Stimulated activated naive B cell treated with anti-CD40 and anti-IgM and Interleukin-4, amounts not matched to agents 10 μg/mL and 1 μg/mL and 100 μg/mL, for 72 hours (primary cell): Measurements from ENCODE around the gene NCDN.

Experiments used
- ATAC-seq, 2 donors: fragments of 150-1000 bp; cut with Tn5 transposase; replicated peaks; 2 replicates each; pipeline ENCODE4 v1.10.0; 2021; ENCODE audit warnings: moderate library complexity in 1 of 2
- DNase-seq: peaks from one replicate; pipeline ENCODE4 v3.0.0; 2021
- H3K27ac Mint-ChIP-seq: one replicate; pipeline ENCODE4 v1.8.0; 2022; ENCODE audit warnings: mild to moderate bottlenecking, mixed read lengths
- H3K27me3 Mint-ChIP-seq, 2 donors: one replicate each; pipeline ENCODE4 v1.8.0; 2022; ENCODE audit warnings: mixed read lengths in 2 of 2
- H3K36me3 Mint-ChIP-seq, 2 donors: one replicate each; pipeline ENCODE4 v1.8.0; 2022; ENCODE audit warnings: mixed read lengths in 2 of 2, mild to moderate bottlenecking in 1 of 2
- H3K4me1 Mint-ChIP-seq, 2 donors: one replicate each; pipeline ENCODE4 v1.8.0; 2022; ENCODE audit warnings: mixed read lengths in 2 of 2, mild to moderate bottlenecking in 1 of 2
- H3K4me3 Mint-ChIP-seq, 2 donors: one replicate each; pipeline ENCODE4 v1.8.0; 2022; ENCODE audit warnings: mild to moderate bottlenecking in 2 of 2, mixed read lengths in 2 of 2, moderate library complexity in 1 of 2
- H3K9me3 Mint-ChIP-seq, 2 donors: one replicate each; pipeline ENCODE4 v1.8.0; 2022; ENCODE audit warnings: mixed read lengths in 2 of 2, mild to moderate bottlenecking in 1 of 2

The NCDN gene

DNA sequence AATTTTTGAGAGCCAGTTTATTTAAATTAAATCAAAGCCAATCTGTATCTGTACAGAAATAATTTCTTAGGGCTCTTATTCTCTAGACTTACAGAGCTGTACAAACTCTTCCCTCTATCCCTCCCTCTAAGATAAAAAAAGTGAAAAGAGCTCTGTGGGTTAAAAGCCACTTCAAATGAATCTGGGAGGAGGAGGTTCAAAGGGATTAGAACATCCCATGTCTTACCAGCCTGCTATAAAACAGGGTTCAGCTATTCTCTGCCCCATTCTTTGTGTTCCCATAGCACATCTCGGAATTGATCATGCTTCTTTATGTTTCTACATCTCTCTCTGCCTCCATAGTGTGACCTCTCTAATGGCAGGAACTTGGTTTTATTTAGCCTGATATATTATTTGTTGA lies 19.8 kb upstream of the NCDN start:
- peaks cover 27 to 33% of the 10 kb centered on the region in 2 donors for H3K36me3 Mint-ChIP-seq
- H3K27me3 Mint-ChIP-seq, result no peaks in the 10 kb centered on the region
- peaks cover 0 to 3% of the 10 kb centered on the region in 2 donors for H3K9me3 Mint-ChIP-seq
- ATAC-seq, result no peak
- no peak overlapping the region for H3K4me3 Mint-ChIP-seq
- no peak for DNase-seq
- H3K27ac Mint-ChIP-seq, result no peak overlapping the region
- peaks cover 22 to 48% of the 10 kb centered on the region in 2 donors for H3K4me1 Mint-ChIP-seq

DNA sequence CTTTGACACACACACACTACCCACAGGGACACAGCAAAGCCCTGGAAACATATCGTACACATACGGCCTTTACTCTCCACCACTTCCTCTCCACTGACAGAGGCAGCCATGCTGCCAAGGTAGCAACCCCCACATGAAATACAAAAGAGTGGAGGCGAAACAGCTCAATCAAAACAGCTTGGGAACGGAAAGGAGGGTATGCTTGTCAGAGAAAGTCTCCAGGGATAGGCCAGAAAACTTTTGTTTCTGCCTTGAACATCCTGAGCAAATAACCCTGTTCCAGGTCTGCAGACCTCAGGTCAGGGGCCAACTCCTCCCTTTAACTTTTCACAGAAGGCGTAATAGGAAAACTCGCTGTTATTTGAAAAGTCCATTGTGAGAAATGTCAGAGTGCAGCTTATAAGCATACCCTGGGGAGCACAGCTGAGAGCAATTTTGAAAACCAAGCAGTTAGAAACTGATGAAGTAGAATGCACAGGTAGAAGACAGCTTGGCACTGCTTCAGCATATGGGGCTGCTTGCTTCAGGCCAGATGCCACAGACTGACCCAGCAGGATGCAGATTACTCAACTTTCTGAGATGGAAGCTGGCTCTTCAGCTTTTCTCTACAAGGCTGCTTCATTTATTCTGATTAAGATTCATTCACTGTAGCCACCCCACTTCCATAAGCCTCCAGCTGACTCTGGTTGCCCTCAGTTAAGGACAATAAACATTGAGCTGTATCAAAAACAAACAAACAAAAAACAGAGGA lies 18.4 kb upstream of the NCDN start:
- Mint-ChIP-seq H3K4me3 (peak overlapping the region; percentile 23 to 41), H3K36me3 (peaks cover 29 to 38% of the 10 kb centered on the region in 2 donors), H3K4me1 (peaks cover 21 to 50% of the 10 kb centered on the region in 2 donors), H3K9me3 (peaks cover 0 to 3% of the 10 kb centered on the region in 2 donors), H3K27me3 (no peaks in the 10 kb centered on the region), H3K27ac (peak overlapping the region; percentile 88)
- DNase-seq (no peak), ATAC-seq (peak; percentile 71 to 76)

DNA sequence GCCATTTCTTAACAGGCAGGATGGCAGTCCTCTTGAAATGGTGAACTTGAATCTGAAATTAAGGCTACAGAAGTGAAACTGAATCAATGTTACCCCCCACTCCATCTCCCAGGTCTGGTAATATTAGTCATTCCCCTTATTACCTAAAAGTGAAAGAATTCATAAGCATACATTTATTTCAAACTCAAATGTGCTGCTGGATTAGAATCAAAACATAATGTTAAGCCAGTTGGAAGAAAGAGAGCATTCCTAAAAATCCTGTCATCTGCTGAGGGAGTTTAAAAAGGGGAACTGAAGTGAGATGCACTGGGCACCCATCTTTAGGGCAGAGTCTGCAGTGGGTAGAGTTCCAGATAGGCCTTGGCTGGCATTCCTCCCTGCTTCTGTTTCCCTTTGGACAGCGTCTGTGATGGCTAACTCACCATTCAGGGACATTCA lies 17.8 kb upstream of the NCDN start:
- Mint-ChIP-seq H3K4me3 (peak overlapping the region in 1 of 2 donors; percentile 23), H3K4me1 (peaks cover 21 to 51% of the 10 kb centered on the region in 2 donors), H3K27ac (peak overlapping the region; percentile 88), H3K36me3 (peaks cover 28 to 37% of the 10 kb centered on the region in 2 donors), H3K27me3 (no peaks in the 10 kb centered on the region), H3K9me3 (peaks cover 0 to 3% of the 10 kb centered on the region in 2 donors)
- ATAC-seq, result peak; percentile 75 to 79
- no peak for DNase-seq

- H3K27ac Mint-ChIP-seq, result peak overlapping the region; percentile 39
- H3K9me3 Mint-ChIP-seq, result peaks cover 0 to under 1% of the 10 kb centered on the region in 2 donors
- H3K27me3 Mint-ChIP-seq, result no peaks in the 10 kb centered on the region
- H3K36me3 Mint-ChIP-seq, result peaks cover 38 to 55% of the 10 kb centered on the region in 2 donors
- no peak overlapping the region for H3K4me3 Mint-ChIP-seq
- ATAC-seq (peak; percentile 67 to 73), DNase-seq (no peak)
- peaks cover 20 to 56% of the 10 kb centered on the region in 2 donors for H3K4me1 Mint-ChIP-seq
These were observed 12.6 kb upstream of the NCDN start for GRCh38 chr1:35544976-35545375.

DNA sequence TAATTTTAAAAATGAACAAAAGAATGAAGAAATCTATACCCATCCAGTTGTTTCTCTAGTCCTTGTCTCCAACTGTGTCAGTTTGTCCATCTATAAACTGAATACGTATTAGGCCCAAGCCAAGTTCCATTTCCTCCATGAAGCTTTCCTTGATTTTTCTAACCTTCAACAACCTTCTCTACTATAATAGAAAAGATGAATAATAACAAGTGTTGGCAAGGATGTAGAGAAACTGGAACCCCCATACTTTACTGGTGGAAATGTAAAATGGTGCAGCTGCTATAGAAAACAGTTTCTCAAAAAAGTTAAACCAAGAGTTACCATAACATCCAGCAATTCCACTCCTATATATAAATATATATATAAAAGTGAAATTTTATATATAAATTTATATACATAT lies 11.0 kb upstream of the NCDN start:
- Mint-ChIP-seq H3K27ac (no peak overlapping the region), H3K36me3 (peaks cover 27 to 43% of the 10 kb centered on the region in 2 donors), H3K4me1 (peaks cover 13 to 46% of the 10 kb centered on the region in 2 donors), H3K27me3 (no peaks in the 10 kb centered on the region), H3K4me3 (no peak overlapping the region), H3K9me3 (no peaks in the 10 kb centered on the region)
- no peak for DNase-seq
- no peak for ATAC-seq

DNA sequence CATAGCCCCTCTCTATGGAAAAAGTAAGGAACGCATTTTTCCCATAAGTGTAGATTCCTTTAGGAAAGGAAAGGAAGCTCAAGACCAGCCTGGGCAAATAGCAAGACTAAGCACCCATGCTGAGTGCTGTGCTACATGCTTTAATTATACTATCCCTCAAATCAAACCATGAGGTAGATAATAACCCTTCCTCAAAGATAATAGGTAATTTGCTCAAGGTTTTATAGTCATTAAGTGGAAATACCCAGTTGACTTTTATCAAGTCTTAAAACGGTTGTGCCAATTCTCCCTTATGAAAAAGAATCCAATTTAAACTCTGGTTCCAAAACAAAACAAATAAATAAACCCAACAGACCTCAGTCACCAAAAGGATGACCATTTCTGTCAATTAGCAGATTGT lies 3.7 kb upstream of the NCDN start:
- ATAC-seq (no peak), DNase-seq (no peak)
- H3K36me3 Mint-ChIP-seq, result peaks cover 16 to 19% of the 10 kb centered on the region in 2 donors
- no peak overlapping the region for H3K4me3 Mint-ChIP-seq
- H3K27me3 Mint-ChIP-seq, result no peaks in the 10 kb centered on the region
- H3K9me3 Mint-ChIP-seq, result no peaks in the 10 kb centered on the region
- peaks cover 28 to 43% of the 10 kb centered on the region in 2 donors for H3K4me1 Mint-ChIP-seq
- no peak overlapping the region for H3K27ac Mint-ChIP-seq

GRCh38 chr1:35554266-35555211 lies 3.1 kb upstream of the NCDN start:
- peaks cover 17 to 19% of the 10 kb centered on the region in 2 donors for H3K36me3 Mint-ChIP-seq
- no peaks in the 10 kb centered on the region for H3K9me3 Mint-ChIP-seq
- no peaks in the 10 kb centered on the region for H3K27me3 Mint-ChIP-seq
- H3K4me1 Mint-ChIP-seq, result peaks cover 32 to 46% of the 10 kb centered on the region in 2 donors
- DNase-seq (no peak), ATAC-seq (no peak)
- no peak overlapping the region for H3K4me3 Mint-ChIP-seq
- H3K27ac Mint-ChIP-seq, result no peak overlapping the region

DNA sequence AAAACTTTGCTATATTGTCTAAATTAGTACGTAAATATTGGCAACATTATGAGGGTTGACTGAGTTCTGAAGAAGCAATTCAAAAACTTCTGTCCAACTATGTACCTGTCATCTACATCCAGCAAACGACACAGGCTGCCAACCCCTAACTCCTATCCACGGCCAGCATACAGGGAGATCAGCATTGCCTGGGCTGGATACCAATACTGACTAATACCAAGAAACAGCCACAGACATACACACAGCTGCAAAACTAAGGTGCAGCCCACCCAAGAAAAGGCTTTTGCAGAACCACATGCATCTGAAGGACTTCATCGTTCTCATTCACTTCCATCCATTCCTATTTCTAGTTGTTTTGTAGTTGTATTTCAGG lies 2.4 kb upstream of the NCDN start:
- Mint-ChIP-seq H3K4me3 (peak overlapping the region in 1 of 2 donors; percentile 4), H3K9me3 (no peaks in the 10 kb centered on the region), H3K27ac (no peak overlapping the region), H3K4me1 (peaks cover 35 to 50% of the 10 kb centered on the region in 2 donors), H3K27me3 (no peaks in the 10 kb centered on the region), H3K36me3 (peaks cover 19 to 20% of the 10 kb centered on the region in 2 donors)
- no peak for ATAC-seq
- no peak for DNase-seq

DNA sequence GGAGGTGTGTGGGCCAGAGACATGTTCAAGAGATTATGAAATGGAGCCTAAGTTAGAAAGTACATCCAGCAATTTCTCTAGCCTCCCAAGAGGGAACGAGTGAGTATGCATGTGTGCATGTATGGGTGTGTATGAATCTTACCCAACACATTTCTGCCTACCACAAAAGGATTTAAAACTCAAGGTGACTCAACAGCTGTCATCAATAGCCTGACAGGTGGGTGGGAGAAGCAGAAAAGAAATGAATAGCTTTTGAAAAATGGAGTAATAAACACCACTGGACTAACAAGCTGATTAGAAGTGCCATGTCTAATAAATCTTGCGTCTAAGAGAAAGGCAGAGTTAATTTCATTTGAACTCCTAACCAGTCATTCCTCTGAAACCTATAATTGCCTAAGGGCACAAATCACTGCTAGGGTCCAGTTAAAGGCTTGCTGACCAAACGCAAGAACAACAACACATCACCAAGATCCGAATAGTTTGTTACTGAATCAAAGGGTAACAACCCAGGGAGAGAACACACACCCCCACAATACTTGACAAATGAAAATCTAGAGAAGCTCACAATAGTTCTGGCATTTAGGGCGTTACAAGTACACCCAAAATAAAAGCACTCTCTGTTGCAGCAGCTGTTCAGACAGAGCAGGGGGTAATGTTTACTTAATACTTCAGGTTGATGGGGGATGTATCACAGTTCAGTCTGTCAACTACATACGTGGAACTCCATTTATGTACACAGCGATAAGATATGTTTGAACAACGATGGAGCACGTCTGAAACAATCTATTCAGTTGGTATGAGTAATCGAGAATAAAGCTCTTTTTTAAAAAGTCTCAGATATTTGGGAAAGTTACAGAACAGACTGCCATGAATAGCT lies 1.8 kb upstream of the NCDN start:
- Mint-ChIP-seq H3K4me1 (peaks cover 35 to 50% of the 10 kb centered on the region in 2 donors), H3K27me3 (no peaks in the 10 kb centered on the region), H3K9me3 (no peaks in the 10 kb centered on the region), H3K36me3 (peaks cover 19 to 20% of the 10 kb centered on the region in 2 donors), H3K27ac (peak overlapping the region; percentile 37), H3K4me3 (peak overlapping the region; percentile 92 to 99)
- no peak for DNase-seq
- ATAC-seq, result no peak

- Mint-ChIP-seq H3K27ac (peak overlapping the region; percentile 37), H3K27me3 (no peaks in the 10 kb centered on the region), H3K9me3 (no peaks in the 10 kb centered on the region), H3K36me3 (peaks cover 19 to 20% of the 10 kb centered on the region in 2 donors), H3K4me1 (peaks cover 38 to 52% of the 10 kb centered on the region in 2 donors), H3K4me3 (peak overlapping the region; percentile 92 to 99)
- ATAC-seq (no peak), DNase-seq (no peak)
These were observed 998 bp upstream of the NCDN start for GRCh38 chr1:35556484-35557117.

DNA sequence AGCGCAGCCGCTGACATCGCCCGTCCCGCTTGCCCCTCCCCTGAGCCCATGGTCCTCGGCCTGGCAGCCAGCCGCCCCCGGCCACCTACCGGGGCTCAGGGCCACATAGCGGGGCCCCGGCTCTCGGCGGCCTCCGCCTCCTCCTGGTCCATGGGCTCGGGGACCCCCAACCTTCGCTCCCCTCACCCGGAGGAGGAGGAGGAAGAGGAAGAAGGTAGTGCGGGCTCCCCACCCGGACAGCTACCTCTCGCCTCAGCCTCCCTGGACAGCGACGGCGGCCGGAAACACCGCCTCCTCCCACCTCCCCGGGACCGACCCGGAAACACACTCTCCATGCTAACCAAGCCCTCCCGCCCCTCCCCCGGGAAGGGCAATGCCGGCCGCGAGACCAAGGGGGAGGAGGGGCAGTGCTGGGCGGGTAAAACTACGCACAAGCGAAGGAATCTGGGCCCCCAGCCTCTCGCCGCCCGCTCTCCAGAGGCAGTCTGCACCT lies 435 bp upstream of the NCDN start, which contains the start of gene KIAA0319L:
Gene KIAA0319L (minus strand): TSS at position 286 of the 493 bp plus-strand sequence. CDS start 2,912 bp downstream, outside the sequence.
- Mint-ChIP-seq H3K27me3 (no peaks in the 10 kb centered on the region), H3K9me3 (no peaks in the 10 kb centered on the region), H3K27ac (peak within 1 kb of the TSS; percentile 98), H3K4me1 (peaks cover 39 to 54% of the 10 kb centered on the region in 2 donors), H3K36me3 (peaks cover 16% of the 10 kb centered on the region in 2 donors), H3K4me3 (peak within 1 kb of the TSS; percentile 92 to 99)
- DNase-seq, result peak; percentile 28
- peak; percentile 79 to 82 for ATAC-seq

- peaks cover 39 to 58% of the 10 kb centered on the region in 2 donors for H3K4me1 Mint-ChIP-seq
- no peak for ATAC-seq
These were observed 1.0 kb downstream of the NCDN start for GRCh38 chr1:35558374-35559316.

More at GRCh38 chr1:35558374-35559316, 1.0 kb downstream of the NCDN start:
- peak overlapping the region; percentile 98 for H3K27ac Mint-ChIP-seq
- peak overlapping the region; percentile 92 to 99 for H3K4me3 Mint-ChIP-seq
- peaks cover 7 to 9% of the 10 kb centered on the region in 2 donors for H3K36me3 Mint-ChIP-seq
- no peaks in the 10 kb centered on the region for H3K9me3 Mint-ChIP-seq
- DNase-seq, result no peak
- H3K27me3 Mint-ChIP-seq, result no peaks in the 10 kb centered on the region
